Activated CD8-positive, alpha-beta T cell treated with anti-CD3 and anti-CD28 coated beads for 36 hours (primary cell): Measurements from ENCODE around the gene GDF7. TPM values are rescaled to one million over a fixed set of nuclear protein-coding genes. Genes with fewer than 3 reads are reported as not detected.

ENCODE experiments used
- ATAC-seq: fragments of 200-7000 bp; cut with Tn5 transposase; one replicate; pipeline ENCODE4 v1.10.0; 2021; ENCODE audit warnings: mild to moderate bottlenecking, moderate library complexity
- CTCF ChIA-PET: fragments of 350-600 bp; sonication (Branson Sonifier 250); formaldehyde crosslinking; loops from one replicate; lab custom pipeline; 2021; ENCODE audit warnings: antibody characterized with exemption; lab: Charles Lee
- POLR2A ChIA-PET: fragments of 350-600 bp; sonication (Branson Sonifier 250); formaldehyde crosslinking; loops from one replicate; lab custom pipeline; 2021; ENCODE audit warnings: antibody characterized with exemption; lab: Charles Lee
- DNase-seq: peaks from one replicate; pipeline ENCODE4 v3.0.0-alpha.2; 2020
- H3K27ac Mint-ChIP-seq: one replicate; pipeline ENCODE4 v1.8.0; 2021; ENCODE audit warnings: mild to moderate bottlenecking, mixed read lengths
- H3K27me3 Mint-ChIP-seq: one replicate; pipeline ENCODE4 v1.8.0; 2021; ENCODE audit warnings: mixed read lengths
- H3K36me3 Mint-ChIP-seq: one replicate; pipeline ENCODE4 v1.8.0; 2021; ENCODE audit warnings: low read depth, mixed read lengths
- H3K4me1 Mint-ChIP-seq: one replicate; pipeline ENCODE4 v1.8.0; 2021; ENCODE audit warnings: low read depth, mixed read lengths
- H3K4me3 Mint-ChIP-seq: one replicate; pipeline ENCODE4 v1.8.0; 2021; ENCODE audit warnings: mild to moderate bottlenecking, moderate library complexity, mixed read lengths
- H3K9me3 Mint-ChIP-seq: one replicate; pipeline ENCODE4 v1.8.0; 2021; ENCODE audit warnings: mixed read lengths
- CTCF ChIP-seq: fragments of 200-600 bp; IDR thresholded peaks from one replicate; pipeline ENCODE4 v1.8.0; 2022; ENCODE audit warnings: antibody characterized with exemption, mild to moderate bottlenecking
- intact Hi-C: fragments of 100-400 bp; cut with micrococcal nuclease; formaldehyde crosslinking; loops from one replicate; pipeline ENCODE4 v1.10.0; 2022
- total RNA-seq, 2 experiments: library from RNA; stranded (reverse); gene quantifications; one replicate each; pipeline ENCODE4 v1.2.3, GENCODE V29; 2021

GDF7 gene
- total RNA-seq, 2 experiments from 2014 or later = not detected

GRCh38 chr2:20698916-20699613 is 32.1 kb downstream of the GDF7 start:
- Mint-ChIP-seq H3K27me3 (no peaks in the 10 kb centered on the region), H3K36me3 (peaks cover 15% of the 10 kb centered on the region), H3K4me3 (no peak overlapping the region), H3K27ac (no peak overlapping the region), H3K4me1 (no peaks in the 10 kb centered on the region), H3K9me3 (no peaks in the 10 kb centered on the region)
- intact Hi-C loops = no loop called here
- no peak for TF ChIP-seq CTCF
- ATAC-seq (no peak), DNase-seq (no peak)
- ChIA-PET POLR2A (no interaction called here), CTCF (no interaction called here)

GRCh38 chr2:20702563-20702962 is 35.6 kb downstream of the GDF7 start:
- H3K27ac Mint-ChIP-seq = no peak overlapping the region
- intact Hi-C loops = no loop called here
- no peak overlapping the region for H3K4me3 Mint-ChIP-seq
- DNase-seq (no peak), ATAC-seq (no peak)
- H3K36me3 Mint-ChIP-seq = peaks cover 10% of the 10 kb centered on the region
- H3K27me3 Mint-ChIP-seq = no peaks in the 10 kb centered on the region
- ChIA-PET CTCF (interaction anchor here (1.9 kb wide), 1 partner anchor 41 kb away, joined by 5 read pairs; no protein-coding TSS in a partner anchor), POLR2A (no interaction called here)
- TF ChIP-seq CTCF = no peak
- H3K4me1 Mint-ChIP-seq = no peaks in the 10 kb centered on the region
- H3K9me3 Mint-ChIP-seq = no peaks in the 10 kb centered on the region

- Mint-ChIP-seq H3K27ac (no peak overlapping the region), H3K9me3 (no peaks in the 10 kb centered on the region), H3K4me3 (no peak overlapping the region), H3K27me3 (no peaks in the 10 kb centered on the region), H3K4me1 (no peaks in the 10 kb centered on the region), H3K36me3 (peaks cover 3% of the 10 kb centered on the region)
- ChIA-PET POLR2A (no interaction called here), CTCF (no interaction called here)
- no peak for DNase-seq
- intact Hi-C loops = no loop called here
- no peak for ATAC-seq
- no peak for TF ChIP-seq CTCF
These were observed 37.9 kb downstream of the GDF7 start for GRCh38 chr2:20704886-20705285.

- Mint-ChIP-seq H3K27ac (no peak overlapping the region), H3K9me3 (no peaks in the 10 kb centered on the region), H3K27me3 (no peaks in the 10 kb centered on the region), H3K4me3 (no peak overlapping the region), H3K36me3 (peaks cover 6% of the 10 kb centered on the region), H3K4me1 (no peaks in the 10 kb centered on the region)
- no peak for DNase-seq
- intact Hi-C loops = no loop called here
- ChIA-PET POLR2A (no interaction called here), CTCF (interaction anchor here (1.2 kb wide), 1 partner anchor 44 kb away, joined by 4 read pairs; no protein-coding TSS in a partner anchor)
- no peak for ATAC-seq
- no peak for TF ChIP-seq CTCF
These were observed 39.3 kb downstream of the GDF7 start for GRCh38 chr2:20706217-20706616.

- ChIA-PET POLR2A (no interaction called here), CTCF (interaction anchor here (1.2 kb wide), 1 partner anchor 45 kb away, joined by 4 read pairs; no protein-coding TSS in a partner anchor)
- H3K4me1 Mint-ChIP-seq = no peaks in the 10 kb centered on the region
- H3K27ac Mint-ChIP-seq = no peak overlapping the region
- H3K9me3 Mint-ChIP-seq = no peaks in the 10 kb centered on the region
- H3K4me3 Mint-ChIP-seq = no peak overlapping the region
- intact Hi-C loops = no loop called here
- DNase-seq (no peak), ATAC-seq (no peak)
- H3K36me3 Mint-ChIP-seq = peaks cover 9% of the 10 kb centered on the region
- no peaks in the 10 kb centered on the region for H3K27me3 Mint-ChIP-seq
- TF ChIP-seq CTCF = no peak
These were observed 39.8 kb downstream of the GDF7 start for GRCh38 chr2:20706786-20707185.
